Mammary epithelial cell (primary cell): ENCODE data around the gene S100A14.

Experiments used
- CTCF ChIP-seq, 2 donors: IDR thresholded peaks in 1 of 2; conservative IDR thresholded peaks in 1 of 2; 2 replicates each; pipeline ENCODE4 v1.5.1; 2011 to 2012; ENCODE audit warnings: inconsistent platforms in 2 of 2, low read length in 2 of 2, mild to moderate bottlenecking in 2 of 2, control low read depth in 1 of 2, low read depth in 1 of 2; ENCODE audit not compliant: insufficient read depth in 1 of 2; ENCODE audit errors: extremely low read depth in 1 of 2
- EZH2 ChIP-seq: IDR thresholded peaks from 2 replicates; pipeline ENCODE4 v1.6.1; 2012; ENCODE audit warnings: low read length, inconsistent platforms, borderline replicate concordance

DNA sequence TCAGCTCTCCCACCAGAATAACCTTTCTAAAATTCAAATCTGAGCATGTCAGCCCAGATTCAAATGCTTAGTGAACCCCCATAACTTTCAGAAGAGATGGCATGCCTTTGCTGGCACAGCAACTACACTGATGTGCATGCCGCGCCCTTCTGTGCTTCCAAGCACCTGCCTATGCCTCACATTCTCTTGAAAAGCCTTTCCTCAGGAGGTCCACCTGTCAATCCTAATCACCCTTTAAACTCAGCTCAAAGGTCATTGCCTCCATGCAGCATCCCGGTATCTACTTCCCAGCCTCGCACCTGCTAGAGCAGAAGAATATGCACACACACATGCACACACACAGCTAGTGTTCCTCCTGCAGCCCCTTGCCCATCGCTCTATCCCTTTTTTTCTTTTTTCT is 45.3 kb downstream of the S100A14 start:
- TF ChIP-seq CTCF (conservative IDR thresholded peaks at IDR 0.05 in 1 of 2, IDR thresholded peaks at IDR 0.05 in 1 of 2; ENCODE audit: extremely low read depth in 1 of 2, insufficient read depth in 1 of 2, low read depth in 1 of 2, low read length in 2 of 2) (no peak), EZH2 (no peak)
